Cardiac muscle cell (in vitro differentiated cells and primary cell): ENCODE results near the gene NCBP3. TPM values are rescaled to one million over a fixed set of nuclear protein-coding genes. Genes with fewer than 3 reads are reported as not detected.
"Not testable (repeated sequence)": the region's sequence is repeated elsewhere in the genome, so short reads cannot be mapped to it uniquely, and the experiment has no call there.

Experiments used
- DNase-seq, 2 donors: peaks; one replicate each; pipeline versions ENCODE4 v3.0.0 to v3.0.0-alpha.2; 2010 to 2017; ENCODE audit warnings: low read depth in 1 of 2, low spot score in 1 of 2
- H3K27ac ChIP-seq: fragments of 200-600 bp; sonication (generic); 2 replicates; pipeline ENCODE4 v1.5.1; 2016
- H3K27me3 ChIP-seq: fragments of 200-600 bp; sonication (generic); 2 replicates; pipeline ENCODE4 v1.6.0; 2016; ENCODE audit warnings: control low read depth
- H3K36me3 ChIP-seq: fragments of 200-600 bp; sonication (generic); 2 replicates; pipeline ENCODE4 v1.5.1; 2016; ENCODE audit warnings: control low read depth
- H3K4me1 ChIP-seq: fragments of 200-600 bp; sonication (generic); 2 replicates; pipeline ENCODE4 v1.8.1; 2017; ENCODE audit warnings: low read depth, mild to moderate bottlenecking, mixed run types
- H3K4me3 ChIP-seq: fragments of 200-600 bp; sonication (generic); 2 replicates; pipeline ENCODE4 v1.5.1; 2016; ENCODE audit warnings: mild to moderate bottlenecking
- H3K9me3 ChIP-seq: fragments of 200-600 bp; sonication (generic); 2 replicates; pipeline ENCODE4 v1.5.1; 2017; ENCODE audit warnings: low read depth, mild to moderate bottlenecking, control low read depth
- polyA plus RNA-seq: library from polyadenylated mRNA; unstranded; fragments of >200 nt; fragmentation: Nextera tagmentation; extraction: Ambion mirVana; gene quantifications from 2 replicates; pipeline ENCODE4 v1.2.1, GENCODE V29; 2016
- total RNA-seq: library from RNA; depleted of rRNA; stranded (reverse); fragments of >200 nt; gene quantifications from 2 replicates; pipeline ENCODE4 v1.2.3, GENCODE V29; 2016
- TF ChIP-seq, protein P1 (sequence below): IDR thresholded peaks from 2 replicates; pipeline ENCODE4 v1.5.1; 2012; ENCODE audit warnings: low read depth, mild to moderate bottlenecking, low read length

Gene NCBP3
- total and polyA plus RNA-seq, 2 experiments from 2014 or later, result 27.0 to 32.2 TPM

DNA sequence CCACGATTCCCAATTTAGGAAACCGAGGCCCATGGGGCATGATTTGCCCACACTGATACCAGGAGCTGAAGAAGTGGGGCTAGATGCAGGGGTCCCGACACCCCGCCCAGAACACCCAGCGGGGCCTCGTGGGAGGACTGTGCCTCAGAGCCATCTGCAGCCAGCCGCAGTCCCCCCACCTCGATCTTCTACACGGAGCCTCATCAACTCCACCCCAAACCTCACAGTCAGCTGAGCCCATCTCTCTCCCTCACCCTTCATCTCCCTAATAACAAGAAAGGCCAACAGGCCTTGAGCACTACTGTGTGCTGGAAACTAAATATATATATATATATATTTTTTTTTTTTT, 49.2 kb downstream of the NCBP3 start:
- Histone ChIP-seq H3K36me3 (no peaks in the 10 kb centered on the region), H3K4me3 (no peak overlapping the region), H3K4me1 (no peaks in the 10 kb centered on the region), H3K27me3 (no peaks in the 10 kb centered on the region), H3K27ac (no peak overlapping the region), H3K9me3 (no peaks in the 10 kb centered on the region)
- DNase-seq, result no peak
- TF ChIP-seq, protein P1, sequence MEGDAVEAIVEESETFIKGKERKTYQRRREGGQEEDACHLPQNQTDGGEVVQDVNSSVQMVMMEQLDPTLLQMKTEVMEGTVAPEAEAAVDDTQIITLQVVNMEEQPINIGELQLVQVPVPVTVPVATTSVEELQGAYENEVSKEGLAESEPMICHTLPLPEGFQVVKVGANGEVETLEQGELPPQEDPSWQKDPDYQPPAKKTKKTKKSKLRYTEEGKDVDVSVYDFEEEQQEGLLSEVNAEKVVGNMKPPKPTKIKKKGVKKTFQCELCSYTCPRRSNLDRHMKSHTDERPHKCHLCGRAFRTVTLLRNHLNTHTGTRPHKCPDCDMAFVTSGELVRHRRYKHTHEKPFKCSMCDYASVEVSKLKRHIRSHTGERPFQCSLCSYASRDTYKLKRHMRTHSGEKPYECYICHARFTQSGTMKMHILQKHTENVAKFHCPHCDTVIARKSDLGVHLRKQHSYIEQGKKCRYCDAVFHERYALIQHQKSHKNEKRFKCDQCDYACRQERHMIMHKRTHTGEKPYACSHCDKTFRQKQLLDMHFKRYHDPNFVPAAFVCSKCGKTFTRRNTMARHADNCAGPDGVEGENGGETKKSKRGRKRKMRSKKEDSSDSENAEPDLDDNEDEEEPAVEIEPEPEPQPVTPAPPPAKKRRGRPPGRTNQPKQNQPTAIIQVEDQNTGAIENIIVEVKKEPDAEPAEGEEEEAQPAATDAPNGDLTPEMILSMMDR, result no peak

DNA sequence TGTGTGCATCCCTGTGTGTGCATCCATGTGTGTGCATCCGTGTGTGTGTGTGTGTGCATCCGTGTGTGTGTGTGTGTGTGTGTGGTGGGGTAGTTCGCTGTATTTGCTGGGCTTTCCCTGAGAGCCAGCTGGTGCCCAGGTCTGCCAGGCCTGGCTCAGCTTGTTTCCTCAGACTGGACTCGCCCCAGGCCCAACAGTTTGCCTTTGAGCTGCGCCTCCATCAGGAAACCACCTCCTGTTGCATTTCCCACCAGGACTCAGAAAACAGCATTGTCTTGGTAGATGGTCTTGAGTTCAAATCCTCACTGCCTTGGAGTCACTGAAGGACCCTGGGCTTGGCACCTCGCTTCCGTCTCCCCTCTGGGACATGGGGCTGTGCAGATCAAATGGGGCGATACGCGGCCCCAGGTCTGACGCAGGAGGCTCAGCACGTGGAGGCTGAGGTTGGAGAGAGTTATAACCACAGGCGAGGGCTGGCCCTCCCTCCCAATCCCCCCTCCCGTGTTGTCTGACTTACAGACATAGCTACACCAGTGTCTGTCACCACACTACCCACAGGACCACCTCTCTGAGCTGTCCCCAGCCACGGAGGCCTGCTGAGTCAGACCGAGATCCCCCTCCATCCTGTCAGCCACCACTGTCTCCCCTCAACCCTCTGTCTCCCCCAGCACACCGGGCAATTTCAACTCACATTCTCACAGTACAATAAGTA, 49.8 kb downstream of the NCBP3 start:
- DNase-seq, result no peak
- H3K4me1 ChIP-seq, result no peaks in the 10 kb centered on the region
- no peak overlapping the region for H3K27ac ChIP-seq
- TF ChIP-seq, protein P1, result no peak
- H3K27me3 ChIP-seq, result no peaks in the 10 kb centered on the region
- no peaks in the 10 kb centered on the region for H3K9me3 ChIP-seq
- no peaks in the 10 kb centered on the region for H3K36me3 ChIP-seq
- no peak overlapping the region for H3K4me3 ChIP-seq

DNA sequence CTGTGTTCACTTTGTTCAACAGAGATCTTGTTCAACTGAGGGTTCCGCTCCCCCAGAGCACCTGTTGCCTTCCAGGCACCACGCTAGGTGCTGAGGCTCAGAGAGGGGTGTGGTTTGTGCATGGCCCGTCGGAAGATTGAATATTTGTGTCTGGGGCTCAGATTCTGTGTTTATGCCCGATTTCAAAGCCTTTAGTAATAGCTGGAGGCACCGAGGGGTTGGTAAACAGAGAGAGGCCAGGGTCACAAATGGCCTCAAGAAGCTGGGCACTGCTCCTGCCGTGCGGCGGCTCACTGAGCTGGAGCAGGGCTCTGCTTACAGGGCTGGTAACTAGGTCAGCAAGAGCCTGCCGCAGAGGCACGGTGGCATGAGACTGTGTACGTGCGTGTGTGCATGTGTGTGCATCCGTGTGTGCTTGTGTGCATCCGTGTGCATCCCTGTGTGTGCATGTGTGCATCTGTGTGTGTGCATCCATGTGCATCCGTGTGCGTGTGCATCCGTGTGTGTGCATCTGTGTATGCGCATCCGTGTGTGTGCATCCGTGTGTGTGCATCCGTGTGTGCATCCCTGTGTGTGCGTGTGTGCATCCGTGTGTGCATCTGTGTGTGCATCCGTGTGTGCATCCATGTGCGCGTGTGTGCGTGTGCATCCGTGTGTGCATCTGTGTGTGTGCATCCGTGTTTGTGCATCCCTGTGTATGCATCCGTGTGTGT, 50.5 kb downstream of the NCBP3 start:
- Histone ChIP-seq H3K4me1 (no peaks in the 10 kb centered on the region), H3K27ac (no peak overlapping the region), H3K27me3 (no peaks in the 10 kb centered on the region), H3K4me3 (no peak overlapping the region), H3K9me3 (no peaks in the 10 kb centered on the region), H3K36me3 (no peaks in the 10 kb centered on the region)
- TF ChIP-seq, protein P1, result no peak
- no peak for DNase-seq

DNA sequence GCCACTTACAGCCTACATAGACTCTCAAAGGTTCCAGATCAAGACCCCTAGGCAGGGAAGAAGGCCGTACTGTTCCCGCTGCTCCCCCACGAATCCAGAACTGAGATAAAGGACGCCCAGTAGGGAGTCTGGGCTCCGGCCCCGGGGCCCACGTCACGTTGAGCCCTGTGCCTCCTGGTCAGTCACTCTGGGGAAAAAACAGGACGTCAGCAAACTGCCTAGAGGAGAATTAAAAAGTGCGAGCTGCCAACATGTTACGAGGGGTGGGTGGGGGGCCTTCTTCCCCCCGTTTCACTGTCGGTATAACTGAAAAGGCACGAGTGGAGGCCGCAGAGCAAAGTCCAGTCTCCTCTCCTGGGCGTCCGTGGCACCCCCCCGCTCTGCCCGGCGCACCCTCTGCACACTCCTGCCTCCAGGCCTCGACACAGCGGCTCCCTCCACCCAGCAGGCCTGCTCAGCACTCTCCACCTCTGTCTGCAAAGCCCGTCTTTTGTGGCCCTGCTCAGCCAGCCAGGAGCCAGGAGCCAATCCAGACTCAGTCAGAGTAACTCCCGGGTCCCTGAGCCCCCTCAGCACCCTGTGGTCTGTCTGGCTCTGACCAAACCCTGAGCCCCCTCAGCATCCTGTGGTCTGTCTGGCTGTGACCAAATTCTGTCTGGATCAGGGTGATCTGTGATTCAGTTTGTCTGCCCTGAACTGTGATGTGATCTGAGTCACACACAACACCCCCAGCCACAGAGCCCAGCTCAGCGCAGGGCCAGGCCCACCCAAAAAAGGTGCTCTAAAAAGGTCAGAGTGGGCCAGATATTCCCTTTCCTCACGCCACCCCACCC, 51.3 kb downstream of the NCBP3 start:
- Histone ChIP-seq H3K4me1 (no peaks in the 10 kb centered on the region), H3K36me3 (no peaks in the 10 kb centered on the region), H3K27me3 (no peaks in the 10 kb centered on the region), H3K9me3 (no peaks in the 10 kb centered on the region), H3K4me3 (no peak overlapping the region), H3K27ac (no peak overlapping the region)
- TF ChIP-seq, protein P1, result no peak
- no peak for DNase-seq

DNA sequence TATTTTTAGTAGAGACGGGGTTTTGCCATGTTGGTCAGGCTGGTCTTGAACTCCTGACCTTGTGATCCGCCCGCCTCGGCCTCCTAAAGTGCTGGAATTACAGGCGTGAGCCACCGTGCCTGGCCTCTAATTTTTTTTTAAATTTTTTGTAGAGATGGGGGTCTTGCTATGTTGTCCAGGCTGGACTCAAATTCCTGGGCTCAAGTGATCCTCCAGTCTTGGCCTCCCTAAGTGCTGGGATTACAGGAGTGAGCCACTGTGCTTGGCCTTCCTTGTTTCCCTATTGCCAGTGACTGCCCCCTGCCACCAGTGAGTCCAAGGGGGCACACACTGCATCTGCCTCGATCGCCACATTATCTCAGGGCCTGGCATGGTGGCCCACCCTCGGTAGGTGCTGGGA, 51.9 kb downstream of the NCBP3 start:
- not testable (repeated sequence) for H3K9me3 ChIP-seq, H3K4me3 ChIP-seq, DNase-seq, H3K27ac ChIP-seq, H3K27me3 ChIP-seq, H3K36me3 ChIP-seq, H3K4me1 ChIP-seq

DNA sequence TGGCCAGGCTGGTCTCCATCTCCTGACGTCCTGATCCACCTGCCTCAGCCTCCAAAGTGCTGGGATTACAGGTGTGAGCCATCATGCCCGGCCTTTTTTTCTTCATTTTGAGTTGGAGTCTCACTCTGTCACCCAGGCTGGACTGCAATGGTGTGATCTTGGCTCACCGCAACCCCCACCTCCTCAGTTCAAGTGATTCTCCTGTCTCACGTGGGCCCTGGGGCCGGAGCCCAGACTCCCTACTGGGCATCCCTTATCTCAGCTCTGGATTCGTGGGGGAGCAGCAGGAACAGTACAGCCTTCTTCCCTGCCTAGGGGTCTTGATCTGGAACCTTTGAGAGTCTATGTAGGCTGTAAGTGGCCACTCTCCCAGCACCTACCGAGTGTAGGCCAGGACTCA, 52.8 kb downstream of the NCBP3 start:
- not testable (repeated sequence) for H3K27ac ChIP-seq, H3K9me3 ChIP-seq, H3K4me3 ChIP-seq, DNase-seq, H3K36me3 ChIP-seq, H3K4me1 ChIP-seq, H3K27me3 ChIP-seq
